Subcutaneous abdominal adipose tissue (tissue), 5 donors: ENCODE measurements around the gene RALGPS1.

ENCODE experiments used
- H3K27ac ChIP-seq: one replicate; pipeline ENCODE4 v1.7.0; 2013; ENCODE audit warnings: low read depth, mild to moderate bottlenecking, inconsistent platforms, low read length, moderate library complexity
- H3K27me3 ChIP-seq, 5 donors: one replicate each; pipeline ENCODE4 v1.7.0; 2013; ENCODE audit warnings: low read length in 5 of 5, inconsistent platforms in 1 of 5; ENCODE audit not compliant: control insufficient read depth in 5 of 5, insufficient read depth in 4 of 5
- H3K36me3 ChIP-seq, 5 donors: one replicate each; pipeline ENCODE4 v1.7.0; 2013; ENCODE audit warnings: low read length in 5 of 5; ENCODE audit not compliant: control insufficient read depth in 5 of 5, insufficient read depth in 5 of 5
- H3K4me1 ChIP-seq, 5 donors: one replicate each; pipeline ENCODE4 v1.7.0; 2013; ENCODE audit warnings: low read length in 5 of 5, mild to moderate bottlenecking in 3 of 5, moderate library complexity in 1 of 5; ENCODE audit not compliant: control insufficient read depth in 5 of 5, insufficient read depth in 5 of 5
- H3K4me3 ChIP-seq, 5 donors: one replicate each; pipeline ENCODE4 v1.7.0; 2013; ENCODE audit warnings: low read length in 5 of 5, low read depth in 1 of 5
- H3K9ac ChIP-seq, 5 donors: one replicate each; pipeline ENCODE4 v1.7.0; 2013; ENCODE audit warnings: low read length in 5 of 5, mild to moderate bottlenecking in 4 of 5, moderate library complexity in 3 of 5
- H3K9me3 ChIP-seq, 5 donors: one replicate each; pipeline ENCODE4 v1.7.0; 2013; ENCODE audit warnings: low read length in 5 of 5; ENCODE audit not compliant: control insufficient read depth in 5 of 5
- donor health status: healthy.
- donor health status: healthy.
- donor health status: healthy.
- donor health status: healthy.
- donor health status: healthy.

RALGPS1 gene

GRCh38 chr9:127149463-127150390 is 235.1 kb downstream of the RALGPS1 start:
- Histone ChIP-seq H3K9ac (no peak overlapping the region), H3K36me3 (no peaks in the 10 kb centered on the region), H3K4me3 (no peak overlapping the region), H3K27me3 (no peaks in the 10 kb centered on the region), H3K27ac (no peak overlapping the region), H3K9me3 (no peaks in the 10 kb centered on the region), H3K4me1 (peaks cover 2 to 13% (median 12%) of the 10 kb centered on the region in 5 donors)

GRCh38 chr9:127153501-127153900 is 238.9 kb downstream of the RALGPS1 start:
- no peaks in the 10 kb centered on the region for H3K27me3 ChIP-seq

GRCh38 chr9:127154003-127154389 is 239.4 kb downstream of the RALGPS1 start:
- Histone ChIP-seq H3K27me3 (no peaks in the 10 kb centered on the region), H3K9ac (peak overlapping the region in 1 of 5 donors; percentile 35), H3K4me1 (peaks cover 8 to 21% (median 19%) of the 10 kb centered on the region in 5 donors), H3K9me3 (no peaks in the 10 kb centered on the region), H3K4me3 (peak overlapping the region in 3 of 5 donors; percentile 17 to 40 (median 24)), H3K36me3 (no peaks in the 10 kb centered on the region), H3K27ac (peak overlapping the region; percentile 8)

More at GRCh38 chr9:127153501-127153900, 238.9 kb downstream of the RALGPS1 start:
- Histone ChIP-seq H3K36me3 (no peaks in the 10 kb centered on the region), H3K9ac (no peak overlapping the region), H3K4me1 (peaks cover 8 to 18% (median 17%) of the 10 kb centered on the region in 5 donors), H3K27ac (no peak overlapping the region), H3K9me3 (no peaks in the 10 kb centered on the region), H3K4me3 (no peak overlapping the region)

- peak overlapping the region; percentile 8 for H3K27ac ChIP-seq
- H3K4me1 ChIP-seq = peaks cover 10 to 27% (median 25%) of the 10 kb centered on the region in 5 donors
- H3K36me3 ChIP-seq = no peaks in the 10 kb centered on the region
- no peaks in the 10 kb centered on the region for H3K27me3 ChIP-seq
- H3K9me3 ChIP-seq = no peaks in the 10 kb centered on the region
- peak overlapping the region; percentile 17 to 42 (median 24) for H3K4me3 ChIP-seq
- peak overlapping the region in 2 of 5 donors; percentile 34 to 35 for H3K9ac ChIP-seq
Observed at GRCh38 chr9:127154390-127155191, 240.0 kb downstream of the RALGPS1 start.

GRCh38 chr9:127155314-127155960 is 240.9 kb downstream of the RALGPS1 start:
- Histone ChIP-seq H3K9ac (no peak overlapping the region), H3K4me1 (peaks cover 10 to 35% (median 27%) of the 10 kb centered on the region in 5 donors)

GRCh38 chr9:127158786-127159324 is 244.3 kb downstream of the RALGPS1 start:
- Histone ChIP-seq H3K36me3 (no peaks in the 10 kb centered on the region), H3K4me1 (peaks cover 14 to 60% (median 48%) of the 10 kb centered on the region in 5 donors), H3K9ac (no peak overlapping the region), H3K9me3 (no peaks in the 10 kb centered on the region), H3K4me3 (peak overlapping the region in 1 of 5 donors; percentile 13), H3K27me3 (no peaks in the 10 kb centered on the region), H3K27ac (no peak overlapping the region)

More at GRCh38 chr9:127155314-127155960, 240.9 kb downstream of the RALGPS1 start:
- no peaks in the 10 kb centered on the region for H3K27me3 ChIP-seq
- H3K4me3 ChIP-seq = peak overlapping the region in 1 of 5 donors; percentile 42
- H3K36me3 ChIP-seq = no peaks in the 10 kb centered on the region
- no peaks in the 10 kb centered on the region for H3K9me3 ChIP-seq
- H3K27ac ChIP-seq = peak overlapping the region; percentile 8

- peaks cover 11 to 55% (median 43%) of the 10 kb centered on the region in 5 donors for H3K4me1 ChIP-seq
- H3K4me3 ChIP-seq = peak overlapping the region in 1 of 5 donors; percentile 13
- no peaks in the 10 kb centered on the region for H3K36me3 ChIP-seq
- H3K9ac ChIP-seq = no peak overlapping the region
- H3K27me3 ChIP-seq = no peaks in the 10 kb centered on the region
- peak overlapping the region; percentile 25 for H3K27ac ChIP-seq
- no peaks in the 10 kb centered on the region for H3K9me3 ChIP-seq
Observed at GRCh38 chr9:127159325-127159801, 244.8 kb downstream of the RALGPS1 start.

- H3K36me3 ChIP-seq = no peaks in the 10 kb centered on the region
- peak overlapping the region; percentile 25 for H3K27ac ChIP-seq
- H3K4me1 ChIP-seq = peaks cover 8 to 49% (median 39%) of the 10 kb centered on the region in 5 donors
- no peaks in the 10 kb centered on the region for H3K27me3 ChIP-seq
- H3K9ac ChIP-seq = peak overlapping the region in 1 of 5 donors; percentile 14
- H3K4me3 ChIP-seq = no peak overlapping the region
- H3K9me3 ChIP-seq = no peaks in the 10 kb centered on the region
Observed at GRCh38 chr9:127159949-127160610, 245.5 kb downstream of the RALGPS1 start.

- H3K9me3 ChIP-seq = no peaks in the 10 kb centered on the region
- no peaks in the 10 kb centered on the region for H3K27me3 ChIP-seq
- H3K9ac ChIP-seq = peak overlapping the region in 1 of 5 donors; percentile 11
- peaks cover 5 to 48% (median 35%) of the 10 kb centered on the region in 5 donors for H3K4me1 ChIP-seq
- no peaks in the 10 kb centered on the region for H3K36me3 ChIP-seq
- H3K27ac ChIP-seq = no peak overlapping the region
- H3K4me3 ChIP-seq = no peak overlapping the region
Observed at GRCh38 chr9:127161081-127161624, 246.6 kb downstream of the RALGPS1 start.
